ENCODE results near the gene STK32B.

DNA sequence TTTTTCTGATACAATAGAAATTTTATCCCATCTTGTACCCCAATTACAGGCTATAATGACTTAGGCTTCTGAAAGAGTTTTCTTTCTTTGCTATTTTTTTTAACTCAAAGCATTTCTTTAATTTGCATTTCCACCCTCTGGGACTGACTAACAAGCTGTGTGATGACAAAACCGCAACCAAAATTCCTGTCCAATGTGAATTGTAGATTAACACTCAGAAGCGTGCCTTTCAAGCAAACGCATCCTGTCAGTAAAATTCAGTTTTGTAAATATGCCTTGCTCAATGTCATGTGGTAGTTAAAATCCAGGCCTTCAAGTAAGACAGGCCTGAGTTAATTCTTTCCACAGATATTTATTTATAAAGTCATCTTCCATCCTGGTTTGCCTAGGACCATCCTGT lies 50.3 kb downstream of the STK32B start:
- TF ChIP-seq, protein P1, sequence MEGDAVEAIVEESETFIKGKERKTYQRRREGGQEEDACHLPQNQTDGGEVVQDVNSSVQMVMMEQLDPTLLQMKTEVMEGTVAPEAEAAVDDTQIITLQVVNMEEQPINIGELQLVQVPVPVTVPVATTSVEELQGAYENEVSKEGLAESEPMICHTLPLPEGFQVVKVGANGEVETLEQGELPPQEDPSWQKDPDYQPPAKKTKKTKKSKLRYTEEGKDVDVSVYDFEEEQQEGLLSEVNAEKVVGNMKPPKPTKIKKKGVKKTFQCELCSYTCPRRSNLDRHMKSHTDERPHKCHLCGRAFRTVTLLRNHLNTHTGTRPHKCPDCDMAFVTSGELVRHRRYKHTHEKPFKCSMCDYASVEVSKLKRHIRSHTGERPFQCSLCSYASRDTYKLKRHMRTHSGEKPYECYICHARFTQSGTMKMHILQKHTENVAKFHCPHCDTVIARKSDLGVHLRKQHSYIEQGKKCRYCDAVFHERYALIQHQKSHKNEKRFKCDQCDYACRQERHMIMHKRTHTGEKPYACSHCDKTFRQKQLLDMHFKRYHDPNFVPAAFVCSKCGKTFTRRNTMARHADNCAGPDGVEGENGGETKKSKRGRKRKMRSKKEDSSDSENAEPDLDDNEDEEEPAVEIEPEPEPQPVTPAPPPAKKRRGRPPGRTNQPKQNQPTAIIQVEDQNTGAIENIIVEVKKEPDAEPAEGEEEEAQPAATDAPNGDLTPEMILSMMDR (IDR thresholded peaks at IDR 0.05): no peak
- no peak for TF ChIP-seq POLR2A (IDR thresholded peaks at IDR 0.05)
- no peak for TF ChIP-seq EP300 (IDR thresholded peaks at IDR 0.05)
- TF ChIP-seq POLR2AphosphoS5 (IDR thresholded peaks at IDR 0.05): no peak

Measured in upper lobe of left lung (tissue), 4 donors.